Mononuclear cell (primary cell): ENCODE measurements around the gene TMBIM1. TPM values are rescaled to one million over a fixed set of nuclear protein-coding genes. Genes with fewer than 3 reads are reported as not detected.
A peak's percentile ranks its signal among the peaks of the same experiment; 100 is the strongest.
"Not testable (repeated sequence)": the region's sequence is repeated elsewhere in the genome, so short reads cannot be mapped to it uniquely, and the experiment has no call there.

Experiments used
- H3K27me3 ChIP-seq: 2 replicates; pipeline ENCODE4 v1.6.0; 2011; ENCODE audit warnings: low read length, control low read depth; ENCODE audit not compliant: insufficient read depth
- H3K4me1 ChIP-seq: 2 replicates; pipeline ENCODE4 v1.5.1; 2011; ENCODE audit warnings: mild to moderate bottlenecking, low read length, control low read depth; ENCODE audit not compliant: insufficient read depth
- H3K4me3 ChIP-seq: 2 replicates; pipeline ENCODE4 v1.5.1; 2011; ENCODE audit warnings: mild to moderate bottlenecking, low read length, moderate library complexity
- H3K9me3 ChIP-seq: 2 replicates; pipeline ENCODE4 v1.5.1; 2011; ENCODE audit warnings: low read depth, mild to moderate bottlenecking, control low read depth, low read length
- total RNA-seq: library from RNA; depleted of rRNA; stranded (reverse); fragments of >200 nt; gene quantifications from one replicate; pipeline ENCODE4 v1.2.3, GENCODE V29; 2012

Gene TMBIM1
- total RNA-seq, 1 donor = 87.5 TPM

DNA sequence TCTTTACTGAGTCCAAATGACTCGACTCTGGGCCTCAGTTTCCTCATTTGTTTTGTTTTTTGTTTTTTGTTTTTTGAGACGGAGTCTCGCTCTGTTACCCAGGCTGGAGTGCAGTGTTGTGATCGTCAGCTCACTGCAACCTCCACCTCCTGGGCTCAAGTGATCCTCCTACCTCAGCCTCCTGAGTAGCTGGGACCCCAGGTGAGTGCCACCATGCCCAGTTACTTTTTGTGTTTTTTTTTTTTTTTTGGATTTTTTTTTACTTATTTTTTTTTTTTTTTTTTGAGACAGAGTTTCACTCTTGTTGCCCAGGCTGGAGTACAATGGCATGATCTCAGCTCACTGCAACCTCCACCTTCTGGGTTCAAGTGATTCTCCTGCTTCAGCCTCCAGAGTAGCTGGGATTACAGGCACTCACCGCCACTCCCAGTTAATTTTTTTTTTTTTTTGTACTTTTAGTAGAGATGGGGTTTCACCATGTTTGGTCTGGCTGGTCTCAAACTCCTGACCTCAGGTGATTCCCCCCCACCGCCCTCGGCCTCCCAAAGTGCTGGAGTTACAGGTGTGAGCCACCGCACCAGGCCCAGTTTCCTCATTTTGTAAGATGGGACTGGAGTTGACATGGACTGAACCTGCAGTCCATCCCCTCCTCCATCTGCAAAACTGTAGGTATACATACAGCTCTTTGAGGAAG is 18.9 kb downstream of the TMBIM1 start:
- H3K4me3 ChIP-seq, H3K27me3 ChIP-seq, H3K9me3 ChIP-seq: not testable (repeated sequence)
- peaks cover 40% of the 10 kb centered on the region for H3K4me1 ChIP-seq

GRCh38 chr2:218272531-218273212 is 19.6 kb downstream of the TMBIM1 start:
- Histone ChIP-seq H3K27me3 (no peaks in the 10 kb centered on the region), H3K4me1 (peaks cover 43% of the 10 kb centered on the region), H3K4me3 (no peak overlapping the region), H3K9me3 (no peaks in the 10 kb centered on the region)

DNA sequence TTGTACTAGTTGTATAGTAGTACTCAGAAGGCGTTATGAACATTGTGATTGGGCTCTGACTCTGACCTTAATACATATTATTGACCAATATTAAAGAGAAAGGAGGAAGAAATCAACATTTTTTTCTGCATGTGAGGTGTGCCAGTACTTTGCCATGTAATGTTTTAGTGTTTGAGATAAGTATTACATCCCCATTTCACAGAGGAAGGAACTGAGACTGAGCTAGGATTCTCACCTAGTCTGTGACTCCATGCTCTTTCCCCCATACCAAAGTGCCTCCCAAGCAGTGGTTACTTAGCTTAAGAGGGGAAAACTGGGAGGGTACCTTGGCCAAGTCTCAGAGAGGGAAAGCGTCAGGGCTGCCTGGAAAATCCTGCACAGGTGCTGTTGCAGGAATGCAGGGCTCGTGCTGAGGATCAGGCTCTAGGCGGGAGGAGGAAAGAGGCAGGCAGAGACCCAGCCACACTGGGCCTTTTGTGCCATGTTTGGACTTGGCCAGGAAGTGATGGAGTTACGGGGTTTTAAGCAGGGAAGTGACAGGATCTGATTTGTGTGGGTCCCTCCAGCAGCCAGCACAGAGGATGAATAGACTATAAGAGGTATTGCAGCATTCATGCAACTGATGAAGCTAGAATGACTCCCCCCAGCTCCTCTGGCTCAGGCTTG is 20.3 kb downstream of the TMBIM1 start:
- H3K27me3 ChIP-seq = no peaks in the 10 kb centered on the region
- H3K4me3 ChIP-seq = no peak overlapping the region
- H3K9me3 ChIP-seq = no peaks in the 10 kb centered on the region
- H3K4me1 ChIP-seq = peaks cover 43% of the 10 kb centered on the region

- Histone ChIP-seq H3K4me1 (peaks cover 43% of the 10 kb centered on the region), H3K27me3 (no peaks in the 10 kb centered on the region), H3K9me3 (no peaks in the 10 kb centered on the region), H3K4me3 (no peak overlapping the region)
Measured at GRCh38 chr2:218271487-218271797, 20.9 kb downstream of the TMBIM1 start.

DNA sequence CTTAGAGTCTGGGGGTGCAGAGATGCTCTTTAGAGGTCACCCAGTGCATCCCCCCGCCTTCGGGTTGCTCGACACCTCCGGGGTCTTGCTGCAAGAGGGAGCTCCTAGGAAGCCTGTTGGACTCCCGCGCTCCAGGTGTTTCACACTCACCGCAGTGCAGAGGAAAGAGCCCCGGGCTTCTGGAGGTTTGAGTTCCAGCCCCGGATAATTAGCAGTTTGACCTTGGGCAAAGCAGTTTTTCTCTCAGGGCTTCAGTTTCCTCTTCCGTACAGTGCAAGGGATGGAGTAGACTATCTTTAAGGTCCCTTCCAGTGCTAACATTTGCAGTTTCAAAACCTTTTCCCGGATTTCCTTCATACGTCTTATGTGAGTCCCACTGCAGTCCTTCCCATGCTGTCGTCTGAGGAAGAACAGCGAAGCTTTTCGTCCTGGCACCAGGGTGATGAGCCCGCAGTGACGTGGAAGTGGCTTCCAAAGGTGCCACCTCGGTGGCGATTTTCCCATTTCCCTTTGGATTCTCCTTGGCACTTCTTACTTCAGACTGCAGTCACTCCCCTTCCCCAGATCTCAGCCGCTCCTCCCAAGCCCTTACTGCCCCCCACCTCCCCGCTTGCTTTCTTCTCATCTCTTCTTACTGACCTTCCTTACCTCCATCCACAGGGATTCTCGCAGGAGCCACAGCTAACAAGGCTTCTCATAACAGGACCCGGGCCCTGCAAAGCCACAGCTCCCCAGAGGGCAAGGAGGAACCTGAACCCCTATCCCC is 21.4 kb downstream of the TMBIM1 start:
- Histone ChIP-seq H3K4me1 (peaks cover 43% of the 10 kb centered on the region), H3K4me3 (peak overlapping the region; percentile 93), H3K9me3 (no peaks in the 10 kb centered on the region), H3K27me3 (no peaks in the 10 kb centered on the region)

DNA sequence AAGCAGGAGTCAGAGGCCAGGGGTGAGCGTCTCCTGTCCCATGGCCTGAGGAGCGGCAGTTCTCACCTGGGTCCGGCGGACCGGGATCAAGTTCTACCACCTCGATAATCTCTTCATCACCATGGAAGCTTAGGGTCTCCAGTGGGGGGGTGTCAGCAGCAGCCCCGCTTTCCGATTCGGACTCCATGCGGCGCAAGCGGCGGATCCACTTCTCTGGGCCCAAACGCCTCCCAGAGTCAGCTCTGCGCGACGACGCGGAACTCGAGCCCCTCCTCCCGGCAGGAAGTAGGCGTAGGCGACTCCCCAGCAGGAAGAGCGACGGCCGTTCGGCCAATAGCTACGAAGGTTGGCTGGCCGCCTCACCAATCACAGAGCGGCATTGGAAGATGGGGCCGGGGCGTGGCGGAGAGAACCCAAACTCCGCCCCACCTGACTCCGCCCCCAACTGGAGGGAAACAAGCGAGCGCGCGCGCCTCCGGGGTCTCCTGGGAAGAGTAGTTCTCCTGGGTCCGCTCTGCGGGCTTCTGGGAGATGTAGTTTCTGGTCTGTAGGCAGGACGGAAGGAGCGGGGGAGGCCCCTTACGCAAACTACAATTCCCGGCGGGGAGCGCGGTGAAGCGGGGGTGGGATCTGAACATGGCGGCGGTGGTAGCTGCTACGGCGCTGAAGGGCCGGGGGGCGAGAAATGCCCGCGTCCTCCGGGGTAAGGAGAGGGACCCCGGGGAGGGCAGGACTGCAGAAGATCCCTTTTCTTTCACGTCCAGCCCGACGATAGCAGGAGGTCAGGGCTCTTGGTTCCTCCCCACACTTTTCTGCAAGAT is 22.2 kb downstream of the TMBIM1 start, which contains the start of the genes AAMP and PNKD:
AAMP (minus strand) TSS at position 238 of the 821 bp plus-strand sequence; CDS start at position 187, 51 bp downstream.
PNKD (plus strand) TSS at position 620 of the 821 bp plus-strand sequence; CDS start at position 637, 17 bp downstream.
- Histone ChIP-seq H3K4me1 (peaks cover 43% of the 10 kb centered on the region), H3K4me3 (peak within 1 kb of the TSS; percentile 93), H3K27me3 (no peaks in the 10 kb centered on the region), H3K9me3 (no peaks in the 10 kb centered on the region)

- Histone ChIP-seq H3K9me3 (no peaks in the 10 kb centered on the region), H3K4me3 (no peak overlapping the region), H3K4me1 (peaks cover 56% of the 10 kb centered on the region), H3K27me3 (no peaks in the 10 kb centered on the region)
Measured at GRCh38 chr2:218267259-218267658, 25.0 kb downstream of the TMBIM1 start.

DNA sequence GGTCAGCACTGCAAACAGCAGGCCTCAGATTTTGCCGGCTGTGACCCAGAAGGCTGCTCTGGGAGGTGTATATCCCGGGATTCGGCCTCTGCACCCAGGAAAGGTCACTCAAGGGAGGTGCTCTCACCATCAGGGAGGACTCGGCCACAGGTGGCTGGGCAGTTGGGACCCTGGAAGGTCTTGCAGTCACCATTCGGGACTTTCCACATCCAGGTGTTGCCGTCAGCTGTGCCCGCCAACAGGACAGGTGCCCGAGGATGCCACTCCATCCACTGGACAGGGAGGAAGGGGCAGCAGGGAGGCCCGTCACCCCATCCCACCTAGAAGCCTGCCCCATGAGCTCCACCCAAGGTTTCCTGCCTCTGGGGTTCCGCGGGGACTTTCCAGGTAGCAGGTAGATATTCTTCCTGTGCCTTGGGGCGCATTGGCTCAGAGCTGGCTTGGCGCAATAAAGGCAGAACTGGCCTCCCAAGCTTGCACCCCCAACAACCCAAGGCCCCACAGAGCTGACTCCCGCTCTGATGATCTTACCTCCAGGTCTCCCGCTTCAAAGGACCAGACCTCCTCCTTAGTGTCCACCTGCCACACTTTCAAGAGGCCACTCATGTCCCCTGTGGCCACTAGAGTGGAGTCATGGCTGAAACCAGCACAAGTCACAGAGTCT is 25.9 kb downstream of the TMBIM1 start:
- Histone ChIP-seq H3K4me1 (peaks cover 56% of the 10 kb centered on the region), H3K27me3 (no peaks in the 10 kb centered on the region)

GRCh38 chr2:218265626-218266025 is 26.7 kb downstream of the TMBIM1 start:
- Histone ChIP-seq H3K4me1 (peaks cover 56% of the 10 kb centered on the region), H3K27me3 (no peaks in the 10 kb centered on the region), H3K4me3 (no peak overlapping the region), H3K9me3 (no peaks in the 10 kb centered on the region)

More for the DNA sequence above, 25.9 kb downstream of the TMBIM1 start:
- Histone ChIP-seq H3K4me3 (no peak overlapping the region), H3K9me3 (no peaks in the 10 kb centered on the region)

DNA sequence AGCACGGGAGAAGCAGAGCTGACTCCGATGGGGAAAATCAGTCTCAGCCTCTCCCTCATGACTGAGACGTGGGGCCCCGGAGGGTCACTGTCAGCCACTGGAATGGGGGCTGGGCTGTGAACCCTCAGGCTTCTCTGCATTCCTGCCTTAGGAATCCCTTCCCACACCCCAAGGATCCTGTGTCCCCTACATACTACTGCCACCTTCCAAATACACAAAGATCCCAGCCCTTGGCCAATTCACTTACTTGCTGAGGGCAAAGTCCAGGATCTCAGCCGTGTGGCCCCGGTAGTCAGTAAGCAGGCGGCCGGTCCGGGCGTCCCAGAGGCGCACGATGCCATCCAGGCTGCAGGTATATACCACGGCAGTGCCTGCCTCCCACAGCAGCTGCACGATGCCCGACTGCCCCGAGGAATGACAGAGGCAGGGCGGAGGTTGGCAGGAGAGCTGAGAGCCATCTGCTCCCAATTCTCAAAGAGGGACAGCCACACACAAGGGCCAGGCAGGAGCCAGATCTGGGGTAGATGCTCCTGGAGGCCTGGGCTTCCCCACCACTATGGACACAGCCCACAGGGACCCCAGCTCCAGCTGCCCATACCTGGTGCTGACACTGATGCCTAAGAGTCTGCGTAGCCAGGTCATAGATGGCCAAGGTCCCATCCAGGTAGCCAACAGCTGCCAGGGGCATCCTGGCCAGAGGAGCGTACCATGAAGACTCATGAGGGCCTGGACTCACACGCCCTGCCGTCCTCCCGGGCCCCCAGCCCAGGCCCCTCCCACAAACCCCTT is 27.3 kb downstream of the TMBIM1 start:
- no peaks in the 10 kb centered on the region for H3K27me3 ChIP-seq
- H3K4me1 ChIP-seq = peaks cover 61% of the 10 kb centered on the region
- H3K9me3 ChIP-seq = no peaks in the 10 kb centered on the region
- no peak overlapping the region for H3K4me3 ChIP-seq

DNA sequence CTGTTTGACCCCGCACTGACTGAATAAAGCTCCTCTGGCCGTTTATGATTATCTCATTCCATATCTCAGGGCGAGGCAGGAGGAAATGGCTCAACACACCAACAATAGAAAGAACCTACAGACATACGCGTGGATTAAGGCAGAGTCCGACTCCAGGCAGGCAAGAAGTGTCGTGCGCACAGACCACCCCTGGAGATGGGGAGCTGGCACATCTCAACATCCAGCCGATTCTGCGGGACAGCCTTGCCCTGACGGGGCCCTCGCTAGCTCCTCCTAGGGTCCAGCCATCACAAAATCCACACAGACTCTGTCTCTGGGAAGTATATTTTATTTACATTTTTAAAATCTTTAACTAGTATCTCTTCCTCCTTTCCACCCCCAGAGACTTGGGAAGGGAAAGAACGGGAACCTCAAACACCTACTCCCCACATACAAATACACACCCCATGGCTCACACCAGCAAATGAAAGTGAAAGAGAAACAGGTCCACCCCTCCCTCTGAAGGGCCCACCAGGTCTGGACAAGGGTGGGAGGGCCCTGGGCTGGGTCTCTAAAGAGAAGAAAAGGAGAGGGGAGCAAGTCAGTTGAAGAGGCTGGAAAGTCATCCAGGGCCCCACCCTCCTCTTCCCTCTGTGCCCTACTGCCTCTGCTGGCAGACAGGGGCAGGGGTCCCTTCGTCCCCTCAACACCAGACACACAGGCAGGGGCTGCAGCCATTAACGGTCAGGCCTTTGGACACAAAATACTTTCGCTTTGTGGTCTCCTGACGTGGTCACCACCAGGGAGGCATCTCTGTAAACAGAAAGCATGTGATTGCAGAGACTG is 28.3 kb downstream of the TMBIM1 start:
- Histone ChIP-seq H3K27me3 (no peaks in the 10 kb centered on the region), H3K4me1 (peaks cover 64% of the 10 kb centered on the region), H3K4me3 (no peak overlapping the region), H3K9me3 (no peaks in the 10 kb centered on the region)

DNA sequence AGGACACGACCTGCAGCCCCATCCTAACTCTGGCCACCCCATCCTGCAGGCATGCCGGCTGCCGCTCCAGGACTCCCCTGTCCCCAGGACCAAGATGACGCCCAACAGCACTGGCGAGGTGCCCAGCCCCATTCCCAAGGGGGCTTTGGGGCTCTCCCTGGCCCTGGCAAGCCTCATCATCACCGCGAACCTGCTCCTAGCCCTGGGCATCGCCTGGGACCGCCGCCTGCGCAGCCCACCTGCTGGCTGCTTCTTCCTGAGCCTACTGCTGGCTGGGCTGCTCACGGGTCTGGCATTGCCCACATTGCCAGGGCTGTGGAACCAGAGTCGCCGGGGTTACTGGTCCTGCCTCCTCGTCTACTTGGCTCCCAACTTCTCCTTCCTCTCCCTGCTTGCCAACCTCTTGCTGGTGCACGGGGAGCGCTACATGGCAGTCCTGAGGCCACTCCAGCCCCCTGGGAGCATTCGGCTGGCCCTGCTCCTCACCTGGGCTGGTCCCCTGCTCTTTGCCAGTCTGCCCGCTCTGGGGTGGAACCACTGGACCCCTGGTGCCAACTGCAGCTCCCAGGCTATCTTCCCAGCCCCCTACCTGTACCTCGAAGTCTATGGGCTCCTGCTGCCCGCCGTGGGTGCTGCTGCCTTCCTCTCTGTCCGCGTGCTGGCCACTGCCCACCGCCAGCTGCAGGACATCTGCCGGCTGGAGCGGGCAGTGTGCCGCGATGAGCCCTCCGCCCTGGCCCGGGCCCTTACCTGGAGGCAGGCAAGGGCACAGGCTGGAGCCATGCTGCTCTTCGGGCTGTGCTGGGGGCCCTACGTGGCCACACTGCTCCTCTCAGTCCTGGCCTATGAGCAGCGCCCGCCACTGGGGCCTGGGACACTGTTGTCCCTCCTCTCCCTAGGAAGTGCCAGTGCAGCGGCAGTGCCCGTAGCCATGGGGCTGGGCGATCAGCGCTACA is 29.4 kb downstream of the TMBIM1 start:
- Histone ChIP-seq H3K4me1 (peaks cover 67% of the 10 kb centered on the region), H3K4me3 (no peak overlapping the region), H3K27me3 (no peaks in the 10 kb centered on the region)

More for the DNA sequence above, 29.4 kb downstream of the TMBIM1 start:
- no peaks in the 10 kb centered on the region for H3K9me3 ChIP-seq
